ENCODE data around the gene SKIC8. TPM values are rescaled to one million over a fixed set of nuclear protein-coding genes. Genes with fewer than 3 reads are reported as not detected.

SKIC8 gene
- total RNA-seq, 4 donors from 2014 or later = 9.0 to 51.4 (median 44.1) TPM

DNA sequence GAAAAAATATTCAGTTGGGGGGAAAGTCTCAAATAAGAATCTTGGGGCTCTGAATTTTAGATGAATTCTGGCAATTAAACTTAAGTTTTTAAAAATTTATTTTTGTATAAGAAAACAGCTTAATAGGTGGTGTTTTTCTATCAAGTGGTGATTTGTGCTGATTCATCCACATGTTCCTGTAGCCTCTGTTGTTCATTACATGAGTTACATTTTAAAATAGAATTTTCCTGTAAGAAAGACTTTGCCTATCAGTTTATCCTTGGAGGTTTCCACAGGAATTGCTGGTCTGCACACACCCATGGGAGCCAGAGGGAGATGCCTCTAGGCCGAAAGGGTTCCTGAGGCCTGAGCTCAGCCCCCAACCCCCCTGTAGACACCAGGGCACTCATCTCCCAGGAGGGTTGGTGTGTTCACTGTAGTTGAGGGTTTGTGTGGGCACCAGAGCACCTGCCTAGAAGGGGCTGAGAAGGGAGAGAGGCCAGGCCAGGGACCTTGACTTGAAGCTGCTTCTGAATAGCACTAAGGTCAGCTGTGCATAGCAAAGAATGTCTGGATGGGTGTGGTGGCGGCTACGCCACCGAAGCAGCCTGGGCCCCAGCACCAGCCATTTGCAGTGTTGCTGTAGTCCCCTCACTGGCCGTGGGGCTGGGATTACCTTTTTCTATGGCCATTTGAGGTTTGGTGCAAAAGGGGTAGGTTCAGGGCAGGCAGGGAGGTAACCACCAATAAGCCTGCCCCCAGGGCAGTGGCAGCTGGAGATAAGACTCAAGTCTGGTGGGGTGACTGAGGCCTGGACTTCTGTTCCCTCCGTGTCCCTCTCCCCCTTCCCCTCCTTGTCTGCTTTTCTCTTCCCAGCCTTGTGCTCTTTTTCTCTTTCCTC, 23.1 kb downstream of the SKIC8 start:
- TF ChIP-seq POLR2AphosphoS5 (IDR thresholded peaks at IDR 0.05) (no peak), POLR2A (IDR thresholded peaks at IDR 0.05) (no peak), EP300 (IDR thresholded peaks at IDR 0.05; ENCODE audit: low read depth) (no peak), CTCF (IDR thresholded peaks at IDR 0.05) (no peak)
- Histone ChIP-seq H3K4me3 (no peak overlapping the region), H3K36me3 (peaks cover 0 to 34% (median 8%) of the 10 kb centered on the region in 4 donors), H3K9me3 (no peaks in the 10 kb centered on the region), H3K27me3 (no peaks in the 10 kb centered on the region), H3K4me1 (no peaks in the 10 kb centered on the region), H3K27ac (no peak overlapping the region)
- no peak for DNase-seq
- in situ Hi-C loops (cut with MboI; ENCODE audit: low pct_ligation_motif_present in 1 of 4, low pct_unique_long_range_greater_than_20kb in 1 of 4, low sequenced_read_pairs in 3 of 4) = no loop called here
- intact Hi-C loops (cut with DNase I; ENCODE audit: low total_unique reads) = no loop called here
- 96% methylated on average over 6 of the region's 6 CpGs; no CpG with 5 or more reads in 1 of the 2 donors for WGBS, 2 donors (ENCODE audit: low coverage in 1 of 2)

DNA sequence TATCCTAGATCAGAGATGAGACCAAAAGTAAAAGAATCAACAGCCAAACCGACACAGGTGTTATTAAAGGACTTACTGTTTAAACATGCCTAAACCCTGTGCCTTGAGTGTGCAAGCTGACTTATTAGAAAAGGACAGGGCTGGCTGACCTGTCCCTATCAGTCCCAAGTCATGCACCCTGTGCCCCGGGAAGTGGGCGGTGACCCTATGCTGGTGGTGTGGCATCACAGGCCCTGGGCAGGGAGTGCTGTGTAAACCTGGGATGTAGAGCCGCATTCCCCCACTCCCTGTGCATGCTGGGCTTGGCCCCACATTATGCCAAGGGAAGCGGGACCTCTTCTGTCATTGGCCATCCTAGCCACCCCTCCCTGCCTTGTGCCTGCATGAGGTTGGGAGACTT, 24.4 kb downstream of the SKIC8 start:
- H3K27me3 ChIP-seq = no peaks in the 10 kb centered on the region
- in situ Hi-C loops (cut with MboI; ENCODE audit: low pct_ligation_motif_present in 1 of 4, low pct_unique_long_range_greater_than_20kb in 1 of 4, low sequenced_read_pairs in 3 of 4) = no loop called here
- WGBS, 2 donors (ENCODE audit: low coverage in 1 of 2) = 95% methylated on average over 5 of the region's 5 CpGs; no CpG with 5 or more reads in 1 of the 2 donors
- H3K36me3 ChIP-seq = peaks cover 0 to 31% (median 8%) of the 10 kb centered on the region in 4 donors
- H3K4me3 ChIP-seq = no peak overlapping the region
- DNase-seq = no peak
- no peaks in the 10 kb centered on the region for H3K4me1 ChIP-seq
- intact Hi-C loops (cut with DNase I; ENCODE audit: low total_unique reads) = no loop called here
- no peak overlapping the region for H3K27ac ChIP-seq
- no peak for TF ChIP-seq POLR2AphosphoS5 (IDR thresholded peaks at IDR 0.05)
- TF ChIP-seq POLR2A (IDR thresholded peaks at IDR 0.05) = no peak
- TF ChIP-seq CTCF (IDR thresholded peaks at IDR 0.05) = no peak
- no peak for TF ChIP-seq EP300 (IDR thresholded peaks at IDR 0.05; ENCODE audit: low read depth)
- H3K9me3 ChIP-seq = no peaks in the 10 kb centered on the region

GRCh38 chr15:78272776-78273175, 26.6 kb downstream of the SKIC8 start:
- Histone ChIP-seq H3K9me3 (no peaks in the 10 kb centered on the region), H3K27ac (no peak overlapping the region), H3K4me3 (no peak overlapping the region), H3K27me3 (no peaks in the 10 kb centered on the region), H3K4me1 (no peaks in the 10 kb centered on the region), H3K36me3 (peaks cover 0 to 27% (median 8%) of the 10 kb centered on the region in 4 donors)
- TF ChIP-seq POLR2AphosphoS5 (IDR thresholded peaks at IDR 0.05) (no peak), POLR2A (IDR thresholded peaks at IDR 0.05) (no peak), EP300 (IDR thresholded peaks at IDR 0.05; ENCODE audit: low read depth) (no peak), CTCF (IDR thresholded peaks at IDR 0.05) (no peak)
- intact Hi-C loops (cut with DNase I; ENCODE audit: low total_unique reads) (no loop called here), in situ Hi-C loops (cut with MboI; ENCODE audit: low pct_ligation_motif_present in 1 of 4, low pct_unique_long_range_greater_than_20kb in 1 of 4, low sequenced_read_pairs in 3 of 4) (no loop called here)
- DNase-seq = no peak
- 93 to 95% methylated on average over 3 of the region's 3 CpGs for WGBS, 2 donors (ENCODE audit: low coverage in 1 of 2)

DNA sequence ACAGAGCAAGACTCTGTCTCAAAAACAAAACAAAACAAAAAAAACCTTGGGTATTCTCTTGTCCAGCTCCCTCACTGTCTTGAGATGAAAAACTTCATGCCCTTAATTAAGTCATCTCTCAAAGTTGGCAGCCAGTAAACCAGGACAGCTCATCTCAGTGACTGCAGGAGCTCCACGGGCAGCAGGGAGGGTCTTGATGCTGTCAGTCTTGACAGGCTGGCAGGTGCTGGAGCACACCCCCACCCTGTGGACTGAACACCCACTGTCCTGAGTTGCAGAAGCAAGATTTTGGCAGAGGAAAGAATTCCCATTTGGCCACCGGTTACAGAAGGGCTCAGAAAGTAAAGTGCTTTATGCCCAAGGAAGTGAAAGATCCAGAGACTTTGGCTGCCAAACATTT, 27.1 kb downstream of the SKIC8 start:
- WGBS, 2 donors (ENCODE audit: low coverage in 1 of 2) = 63 to 67% methylated on average over 2 of the region's 2 CpGs
- H3K4me1 ChIP-seq = no peaks in the 10 kb centered on the region
- no peaks in the 10 kb centered on the region for H3K27me3 ChIP-seq
- in situ Hi-C loops (cut with MboI; ENCODE audit: low pct_ligation_motif_present in 1 of 4, low pct_unique_long_range_greater_than_20kb in 1 of 4, low sequenced_read_pairs in 3 of 4) = no loop called here
- no peak for DNase-seq
- no peak overlapping the region for H3K4me3 ChIP-seq
- intact Hi-C loops (cut with DNase I; ENCODE audit: low total_unique reads) = no loop called here
- peaks cover 0 to 25% (median 8%) of the 10 kb centered on the region in 4 donors for H3K36me3 ChIP-seq
- H3K9me3 ChIP-seq = no peaks in the 10 kb centered on the region
- H3K27ac ChIP-seq = no peak overlapping the region
- TF ChIP-seq POLR2A (IDR thresholded peaks at IDR 0.05) (no peak), CTCF (IDR thresholded peaks at IDR 0.05) (no peak), POLR2AphosphoS5 (IDR thresholded peaks at IDR 0.05) (no peak), EP300 (IDR thresholded peaks at IDR 0.05; ENCODE audit: low read depth) (no peak)
